ENCODE data around the gene PSEN1.
"Not testable (repeated sequence)": the region's sequence is repeated elsewhere in the genome, so short reads cannot be mapped to it uniquely, and the experiment has no call there.

The PSEN1 gene

GRCh38 chr14:73166399-73166798, 30.1 kb downstream of the PSEN1 start:
- DNase-seq (ENCODE audit: low read depth in 3 of 3): no peak

DNA sequence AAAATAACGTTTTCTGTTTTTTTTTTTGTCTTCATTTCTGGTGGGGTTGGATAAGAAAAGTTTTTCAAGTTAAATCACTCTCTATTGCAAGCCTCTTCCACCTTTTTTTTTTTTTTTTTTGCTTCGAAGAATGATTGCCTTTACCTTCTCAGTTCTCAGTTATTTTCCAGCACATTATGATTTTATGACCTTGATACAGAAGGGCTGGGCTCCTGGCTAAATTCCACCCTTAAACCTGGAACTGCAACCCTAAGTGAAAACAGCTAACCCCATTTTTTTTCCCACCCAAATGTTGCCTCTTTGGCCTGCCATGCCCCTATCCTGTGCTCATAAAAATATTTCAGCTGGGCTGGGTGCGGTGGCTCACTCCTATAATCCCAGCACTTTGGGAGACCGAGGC, 31.4 kb downstream of the PSEN1 start:
- DNase-seq (ENCODE audit: low read depth in 3 of 3): no peak

GRCh38 chr14:73168274-73168673, 32.0 kb downstream of the PSEN1 start:
- DNase-seq (ENCODE audit: low read depth in 3 of 3): no peak

DNA sequence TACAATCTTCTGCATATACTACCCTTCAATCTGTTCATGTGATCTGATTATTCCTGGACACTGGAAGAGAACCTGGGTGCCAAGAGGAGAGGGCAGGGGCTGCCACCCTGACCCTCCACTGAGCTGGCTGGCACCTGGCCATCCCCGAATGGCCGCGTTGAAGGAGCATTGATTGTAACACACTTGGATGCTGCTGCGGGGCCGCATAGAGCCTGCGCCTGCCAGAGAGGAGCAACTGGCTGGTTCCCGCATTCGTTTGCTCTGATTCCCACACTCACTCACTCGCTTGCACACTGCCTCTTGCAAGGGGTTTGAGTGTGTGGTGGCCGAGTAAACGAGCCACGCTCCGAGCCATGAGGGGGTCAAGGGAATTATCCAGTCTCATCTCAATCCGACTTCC, 32.4 kb downstream of the PSEN1 start:
- no peak for DNase-seq (ENCODE audit: low read depth in 3 of 3)

GRCh38 chr14:73169855-73170254, 33.5 kb downstream of the PSEN1 start:
- not testable (repeated sequence) for DNase-seq (ENCODE audit: low read depth in 3 of 3)

DNA sequence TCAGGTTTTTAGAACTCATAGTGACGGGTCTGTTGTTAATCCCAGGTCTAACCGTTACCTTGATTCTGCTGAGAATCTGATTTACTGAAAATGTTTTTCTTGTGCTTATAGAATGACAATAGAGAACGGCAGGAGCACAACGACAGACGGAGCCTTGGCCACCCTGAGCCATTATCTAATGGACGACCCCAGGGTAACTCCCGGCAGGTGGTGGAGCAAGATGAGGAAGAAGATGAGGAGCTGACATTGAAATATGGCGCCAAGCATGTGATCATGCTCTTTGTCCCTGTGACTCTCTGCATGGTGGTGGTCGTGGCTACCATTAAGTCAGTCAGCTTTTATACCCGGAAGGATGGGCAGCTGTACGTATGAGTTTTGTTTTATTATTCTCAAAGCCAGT, 34.4 kb downstream of the PSEN1 start:
- DNase-seq (ENCODE audit: low read depth in 3 of 3): no peak

- no peak for DNase-seq (ENCODE audit: low read depth in 3 of 3)
These were observed 36.2 kb downstream of the PSEN1 start for GRCh38 chr14:73172500-73172899.

- no peak for DNase-seq (ENCODE audit: low read depth in 3 of 3)
These were observed 36.9 kb downstream of the PSEN1 start for GRCh38 chr14:73173092-73173735.

GRCh38 chr14:73176685-73177084, 40.4 kb downstream of the PSEN1 start:
- DNase-seq (ENCODE audit: low read depth in 3 of 3): no peak

GRCh38 chr14:73180385-73180805, 44.1 kb downstream of the PSEN1 start:
- no peak for DNase-seq (ENCODE audit: low read depth in 3 of 3)

DNA sequence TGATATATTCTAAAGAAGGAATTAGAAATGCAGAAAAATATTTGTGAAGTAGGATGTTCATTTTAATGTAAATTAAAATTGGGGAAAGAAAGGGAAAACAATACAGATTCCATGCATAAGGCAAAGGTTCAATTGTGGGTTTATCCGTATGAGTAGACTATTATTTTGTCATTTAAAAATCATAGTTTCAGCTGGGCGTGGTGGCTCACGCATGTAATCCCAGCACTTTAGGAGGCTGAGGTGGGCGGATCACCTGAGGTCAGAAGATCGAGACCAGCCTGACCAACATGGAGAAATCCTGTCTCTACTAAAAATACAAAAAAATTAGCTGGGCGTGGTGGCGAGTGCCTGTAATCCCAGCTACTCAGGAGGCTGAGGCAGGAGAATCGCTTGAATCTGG, 44.7 kb downstream of the PSEN1 start:
- not testable (repeated sequence) for DNase-seq (ENCODE audit: low read depth in 3 of 3)

GRCh38 chr14:73188501-73188911, 52.2 kb downstream of the PSEN1 start:
- no peak for DNase-seq (ENCODE audit: low read depth in 3 of 3)

- DNase-seq (ENCODE audit: low read depth in 3 of 3): no peak
These were observed 53.3 kb downstream of the PSEN1 start for GRCh38 chr14:73189651-73190050.

GRCh38 chr14:73191441-73191840, 55.1 kb downstream of the PSEN1 start:
- DNase-seq (ENCODE audit: low read depth in 3 of 3): no peak

- not testable (repeated sequence) for DNase-seq (ENCODE audit: low read depth in 3 of 3)
These were observed 58.0 kb downstream of the PSEN1 start for GRCh38 chr14:73194306-73194705.

DNA sequence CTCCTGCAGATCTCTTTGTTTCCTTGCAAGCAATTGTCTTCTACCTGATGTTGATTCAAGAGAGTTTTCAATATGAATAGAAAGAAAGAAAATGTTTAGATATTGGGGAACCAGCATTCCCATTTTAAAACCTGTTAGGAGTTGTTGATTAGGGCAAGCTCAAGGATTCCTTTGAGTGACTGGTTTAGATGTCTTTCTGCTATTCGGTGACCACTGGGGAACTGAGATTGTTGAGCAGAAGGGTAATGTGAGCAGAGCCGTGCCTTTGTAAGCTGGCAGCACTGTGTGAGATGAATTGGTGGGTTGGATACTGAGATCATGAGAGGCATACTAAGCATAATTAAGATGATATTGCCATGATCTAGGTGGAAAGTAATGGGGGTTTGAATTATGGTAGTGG, 61.9 kb downstream of the PSEN1 start:
- no peak for DNase-seq (ENCODE audit: low read depth in 3 of 3)

GRCh38 chr14:73203527-73203926, 67.2 kb downstream of the PSEN1 start:
- no peak for DNase-seq (ENCODE audit: low read depth in 3 of 3)

GRCh38 chr14:73207615-73208014, 71.3 kb downstream of the PSEN1 start:
- DNase-seq (ENCODE audit: low read depth in 3 of 3): no peak

GRCh38 chr14:73208390-73208789, 72.1 kb downstream of the PSEN1 start:
- no peak for DNase-seq (ENCODE audit: low read depth in 3 of 3)

- no peak for DNase-seq (ENCODE audit: low read depth in 3 of 3)
These were observed 72.5 kb downstream of the PSEN1 start for GRCh38 chr14:73208846-73209245.

DNA sequence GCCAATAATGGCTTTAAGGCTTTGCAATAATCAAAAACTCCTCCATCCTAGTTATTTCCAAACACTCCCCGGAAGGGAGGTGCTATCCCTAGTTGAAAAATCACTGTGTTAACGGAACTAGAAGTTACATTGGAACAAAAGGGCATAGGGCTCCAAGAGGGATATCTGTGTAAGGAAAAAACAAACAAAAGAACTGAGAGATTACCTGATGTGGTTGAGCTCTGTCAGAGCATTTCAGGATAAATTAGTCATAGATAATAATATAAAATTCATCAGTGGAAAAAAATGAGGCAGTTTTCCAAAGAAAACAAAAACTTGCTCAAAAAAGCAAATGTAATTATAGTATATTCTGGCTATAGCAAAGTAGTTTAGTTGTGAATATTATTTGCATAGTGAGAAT, 73.6 kb downstream of the PSEN1 start:
- no peak for DNase-seq (ENCODE audit: low read depth in 3 of 3)

GRCh38 chr14:73211251-73212040, 75.1 kb downstream of the PSEN1 start:
- no peak for DNase-seq (ENCODE audit: low read depth in 3 of 3)

- DNase-seq (ENCODE audit: low read depth in 3 of 3): no peak
These were observed 79.7 kb downstream of the PSEN1 start for GRCh38 chr14:73216030-73216429.

Measured in stimulated activated CD4-positive, alpha-beta T cell treated with anti-CD3 and anti-CD28 coated beads, TNF-alpha, amount 100 ng/mL, for 4 hours (primary cell).